Stimulated activated CD8-positive, alpha-beta memory T cell treated with anti-CD3 and anti-CD28 coated beads, Interleukin-7, amount 100 ng/mL, for 1 hour (primary cell): ENCODE data around the gene CUL1.

ENCODE experiments used
- DNase-seq, 2 donors: peaks; one replicate each; pipeline ENCODE4 v3.0.0-alpha.2; 2020; ENCODE audit warnings: low read depth in 2 of 2

The CUL1 gene

GRCh38 chr7:148761499-148762278 lies 63.0 kb downstream of the CUL1 start:
- no peak for DNase-seq

GRCh38 chr7:148763622-148764021 lies 64.9 kb downstream of the CUL1 start:
- DNase-seq: no peak

- no peak for DNase-seq
Observed at GRCh38 chr7:148770004-148770403, 71.3 kb downstream of the CUL1 start.

- DNase-seq: no peak
Observed at GRCh38 chr7:148772297-148773089, 73.8 kb downstream of the CUL1 start.

GRCh38 chr7:148773334-148773733 lies 74.6 kb downstream of the CUL1 start:
- DNase-seq: peak in 1 of 2 donors; percentile 5

- no peak for DNase-seq
Observed at GRCh38 chr7:148774471-148774870, 75.8 kb downstream of the CUL1 start.

GRCh38 chr7:148782757-148783456 lies 84.2 kb downstream of the CUL1 start:
- DNase-seq: no peak

- no peak for DNase-seq
Observed at GRCh38 chr7:148783801-148784527, 85.3 kb downstream of the CUL1 start.

- DNase-seq: no peak
Observed at GRCh38 chr7:148787571-148788295, 89.0 kb downstream of the CUL1 start.

- no peak for DNase-seq
Observed at GRCh38 chr7:148789220-148789619, 90.5 kb downstream of the CUL1 start.

GRCh38 chr7:148790131-148790726 lies 91.5 kb downstream of the CUL1 start:
- no peak for DNase-seq

GRCh38 chr7:148790850-148791249 lies 92.1 kb downstream of the CUL1 start:
- no peak for DNase-seq

GRCh38 chr7:148791546-148791945 lies 92.8 kb downstream of the CUL1 start:
- no peak for DNase-seq

- no peak for DNase-seq
Observed at GRCh38 chr7:148793590-148793989, 94.9 kb downstream of the CUL1 start.

GRCh38 chr7:148794476-148794875 lies 95.8 kb downstream of the CUL1 start:
- DNase-seq: no peak

- DNase-seq: no peak
Observed at GRCh38 chr7:148796841-148797240, 98.1 kb downstream of the CUL1 start.

- DNase-seq: no peak
Observed at GRCh38 chr7:148799893-148800555, 101.3 kb downstream of the CUL1 start.

- no peak for DNase-seq
Observed at GRCh38 chr7:148800677-148801076, 102.0 kb downstream of the CUL1 start.

- no peak for DNase-seq
Observed at GRCh38 chr7:148802101-148802493, 103.4 kb downstream of the CUL1 start.

GRCh38 chr7:148803094-148803493 lies 104.4 kb downstream of the CUL1 start:
- DNase-seq: no peak
